Gastroesophageal sphincter (tissue), 4 donors: Measurements from ENCODE around the gene NAV2. TPM values are rescaled to one million over a fixed set of nuclear protein-coding genes. Genes with fewer than 3 reads are reported as not detected.
A peak's percentile ranks its signal among the peaks of the same experiment; 100 is the strongest.

ENCODE experiments used
- ATAC-seq: fragments of 150-250 bp; one replicate; pipeline ENCODE4 v1.9.1; 2016; ENCODE audit warnings: mild to moderate bottlenecking, moderate library complexity
- H3K27ac ChIP-seq, 4 donors: fragments of 200-600 bp; sonication (generic) in 3 of 4; 1 replicate in 3 of 4; 2 replicates in 1 of 4; pipeline ENCODE4 v1.5.1; 2016 to 2019
- H3K27me3 ChIP-seq: fragments of 200-600 bp; sonication (generic); one replicate; pipeline ENCODE4 v1.5.1; 2019
- H3K36me3 ChIP-seq, 2 donors: fragments of 200-600 bp; sonication (generic); one replicate each; pipeline ENCODE4 v1.5.1; 2019; ENCODE audit warnings: control low read depth in 1 of 2
- H3K4me1 ChIP-seq, 3 donors: fragments of 200-600 bp; sonication (generic); 1 replicate in 2 of 3; 2 replicates in 1 of 3; pipeline ENCODE4 v1.5.1; 2016 to 2019; ENCODE audit warnings: control low read depth in 2 of 3
- H3K4me3 ChIP-seq, 2 donors: fragments of 200-600 bp; sonication (generic); one replicate each; pipeline ENCODE4 v1.5.1; 2019; ENCODE audit warnings: mild to moderate bottlenecking in 1 of 2, moderate library complexity in 1 of 2
- H3K9me3 ChIP-seq, 3 donors: fragments of 200-600 bp; sonication (generic); one replicate each; pipeline ENCODE4 v1.5.1; 2017 to 2019; ENCODE audit warnings: control low read depth in 2 of 3
- EP300 ChIP-seq: sonication (generic); formaldehyde crosslinking; IDR thresholded peaks from one replicate; pipeline ENCODE4 v1.6.1; 2017; ENCODE audit warnings: antibody characterized with exemption, mild to moderate bottlenecking
- POLR2A ChIP-seq, 2 donors: fragments of 450-650 bp; IDR thresholded peaks; one replicate each; pipeline ENCODE4 v1.6.1; 2017; ENCODE audit warnings: antibody characterized with exemption in 2 of 2, mild to moderate bottlenecking in 2 of 2, moderate library complexity in 1 of 2
- POLR2AphosphoS5 ChIP-seq: sonication (generic); formaldehyde crosslinking; IDR thresholded peaks from one replicate; pipeline ENCODE4 v1.6.1; 2017; ENCODE audit warnings: antibody characterized with exemption
- WGBS, 2 donors: methylation state at CpG; one replicate each; pipeline ENCODE4 v1.1.5; 2018; ENCODE audit warnings: low coverage in 1 of 2; 5-methylcytosine and 5-hydroxymethylcytosine counted together
- total RNA-seq, 4 donors: library from RNA; depleted of rRNA; stranded (reverse); fragments of >200 nt; gene quantifications; one replicate each; pipeline ENCODE4 v1.1.0, GENCODE V29; 2016
- TF ChIP-seq, protein P1 (sequence below), 4 experiments: fragments of 200-600 bp in 2 of 4; fragments of 450-650 bp in 2 of 4; sonication (generic) in 1 of 4; IDR thresholded peaks; one replicate each; pipeline ENCODE4 v1.5.1; 2017 to 2019; ENCODE audit warnings: antibody characterized with exemption in 4 of 4, mild to moderate bottlenecking in 2 of 4, moderate library complexity in 2 of 4

The NAV2 gene
- total RNA-seq, 4 donors from 2014 or later: 19.5 to 57.1 (median 43.4) TPM

DNA sequence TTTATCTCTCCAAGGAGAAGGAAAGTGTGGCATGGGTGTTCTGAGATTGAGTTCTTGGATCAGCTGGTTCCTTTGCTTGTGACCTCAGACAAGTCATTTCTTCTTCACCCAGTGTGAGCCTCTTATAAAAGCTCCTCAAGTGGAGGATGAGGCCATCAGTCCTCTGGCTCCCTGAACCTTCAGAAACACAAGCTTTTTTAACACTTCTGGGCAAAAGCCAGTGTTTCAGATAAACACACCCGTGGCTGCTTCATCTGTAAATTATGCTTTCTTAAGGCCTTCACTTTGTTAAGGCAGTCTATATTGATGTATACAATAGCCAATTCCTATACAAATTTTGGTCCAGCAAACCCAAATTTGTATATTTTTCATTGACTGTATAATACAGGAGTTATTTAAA is 267.8 kb downstream of the NAV2 start:
- H3K27me3 ChIP-seq: no peaks in the 10 kb centered on the region
- peak overlapping the region; percentile 44 to 76 (median 64) for H3K27ac ChIP-seq
- ATAC-seq: no peak
- H3K4me3 ChIP-seq: no peak overlapping the region
- H3K36me3 ChIP-seq: peaks cover 0 to 25% of the 10 kb centered on the region in 2 donors
- H3K9me3 ChIP-seq: no peaks in the 10 kb centered on the region
- H3K4me1 ChIP-seq: peaks cover 7 to 69% (median 29%) of the 10 kb centered on the region in 3 donors
- TF ChIP-seq POLR2AphosphoS5 (no peak), EP300 (no peak), POLR2A (IDR thresholded peaks at IDR 0.05) (no peak)
- TF ChIP-seq, protein P1, sequence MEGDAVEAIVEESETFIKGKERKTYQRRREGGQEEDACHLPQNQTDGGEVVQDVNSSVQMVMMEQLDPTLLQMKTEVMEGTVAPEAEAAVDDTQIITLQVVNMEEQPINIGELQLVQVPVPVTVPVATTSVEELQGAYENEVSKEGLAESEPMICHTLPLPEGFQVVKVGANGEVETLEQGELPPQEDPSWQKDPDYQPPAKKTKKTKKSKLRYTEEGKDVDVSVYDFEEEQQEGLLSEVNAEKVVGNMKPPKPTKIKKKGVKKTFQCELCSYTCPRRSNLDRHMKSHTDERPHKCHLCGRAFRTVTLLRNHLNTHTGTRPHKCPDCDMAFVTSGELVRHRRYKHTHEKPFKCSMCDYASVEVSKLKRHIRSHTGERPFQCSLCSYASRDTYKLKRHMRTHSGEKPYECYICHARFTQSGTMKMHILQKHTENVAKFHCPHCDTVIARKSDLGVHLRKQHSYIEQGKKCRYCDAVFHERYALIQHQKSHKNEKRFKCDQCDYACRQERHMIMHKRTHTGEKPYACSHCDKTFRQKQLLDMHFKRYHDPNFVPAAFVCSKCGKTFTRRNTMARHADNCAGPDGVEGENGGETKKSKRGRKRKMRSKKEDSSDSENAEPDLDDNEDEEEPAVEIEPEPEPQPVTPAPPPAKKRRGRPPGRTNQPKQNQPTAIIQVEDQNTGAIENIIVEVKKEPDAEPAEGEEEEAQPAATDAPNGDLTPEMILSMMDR (IDR thresholded peaks at IDR 0.05): no peak
- whole genome bisulfite sequencing, 2 donors: 0 to 7% methylated on average over 1 of the region's 1 CpG

DNA sequence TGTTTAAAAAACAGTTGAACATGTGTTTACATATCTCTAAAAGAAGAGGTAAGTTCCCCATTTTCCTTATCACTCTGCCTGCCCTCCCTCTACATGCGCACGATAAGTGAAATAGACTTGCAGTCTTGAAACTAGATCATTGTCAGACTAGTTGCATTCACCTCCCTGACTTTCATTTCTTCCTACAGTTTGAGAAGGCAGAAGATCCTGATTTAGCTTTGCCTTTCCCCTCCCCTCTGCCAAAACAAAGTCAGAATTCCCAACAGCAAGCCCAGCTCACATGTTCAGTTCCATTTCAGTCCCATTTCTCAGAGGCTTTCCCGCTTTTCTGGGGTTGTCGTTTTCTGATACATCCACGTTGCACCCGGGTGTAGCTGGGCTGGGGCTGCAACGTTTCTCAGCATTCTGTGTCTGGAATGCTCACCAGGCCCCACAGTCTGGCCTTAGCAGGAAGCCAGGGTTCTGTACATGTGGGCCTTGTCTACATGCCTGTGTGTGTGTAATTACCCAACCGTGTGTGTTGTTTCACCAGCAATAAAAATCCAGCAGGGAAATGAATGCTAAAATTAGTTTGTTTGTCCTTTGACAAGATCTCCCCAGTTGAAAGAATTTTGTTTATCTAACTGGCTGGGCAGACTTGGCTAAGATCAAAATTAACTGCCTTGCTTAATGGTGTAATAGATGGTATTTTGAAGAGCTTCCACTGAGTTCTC is 268.5 kb downstream of the NAV2 start:
- Histone ChIP-seq H3K36me3 (peaks cover 0 to 28% of the 10 kb centered on the region in 2 donors), H3K4me1 (peaks cover 7 to 69% (median 29%) of the 10 kb centered on the region in 3 donors), H3K4me3 (no peak overlapping the region), H3K27me3 (no peaks in the 10 kb centered on the region), H3K27ac (peak overlapping the region; percentile 44 to 76 (median 64)), H3K9me3 (no peaks in the 10 kb centered on the region)
- ATAC-seq: peak; percentile 72
- TF ChIP-seq POLR2A (IDR thresholded peaks at IDR 0.05) (no peak), POLR2AphosphoS5 (peak; percentile 82)
- 38 to 45% methylated on average over 4 to 8 of the region's 8 CpGs for WGBS, 2 donors

DNA sequence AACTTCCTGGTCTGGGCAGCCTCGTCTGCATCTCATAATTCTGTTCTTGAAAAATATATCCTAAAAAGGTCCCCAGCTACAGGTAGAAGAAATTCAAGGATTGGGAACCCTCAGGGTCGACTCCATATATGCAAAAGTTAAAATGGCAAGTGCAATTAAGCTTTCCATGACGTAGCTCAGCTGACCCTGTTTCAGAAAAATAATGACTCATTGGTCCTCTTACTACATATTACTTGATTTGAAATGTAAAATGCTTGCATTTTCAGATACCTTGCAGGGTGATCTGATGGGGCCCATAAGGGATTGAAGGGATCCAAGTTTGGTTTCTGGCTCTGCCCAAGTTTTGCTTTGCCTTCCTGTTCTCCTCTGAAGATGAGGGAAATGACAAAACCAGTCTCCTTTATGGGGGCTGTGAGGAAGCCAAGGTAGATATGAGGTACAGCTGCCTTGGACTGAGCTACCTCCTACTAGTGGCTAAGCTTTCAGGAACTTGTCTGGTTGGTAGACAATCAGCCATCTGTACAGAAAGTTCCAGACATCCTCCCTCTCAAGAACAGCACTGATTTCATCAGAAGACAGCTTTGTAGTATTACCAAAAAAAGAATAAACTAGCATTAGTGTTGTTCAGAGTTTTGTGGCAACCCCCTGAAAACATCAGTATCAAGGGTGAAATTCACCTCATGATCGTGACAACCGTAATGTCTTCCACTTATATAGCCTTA is 270.3 kb downstream of the NAV2 start:
- Histone ChIP-seq H3K9me3 (no peaks in the 10 kb centered on the region), H3K27ac (peak overlapping the region; percentile 10 to 72 (median 56)), H3K27me3 (no peaks in the 10 kb centered on the region), H3K36me3 (peaks cover 0 to 21% of the 10 kb centered on the region in 2 donors), H3K4me3 (no peak overlapping the region), H3K4me1 (peaks cover 13 to 85% (median 30%) of the 10 kb centered on the region in 3 donors)
- TF ChIP-seq POLR2A (IDR thresholded peaks at IDR 0.05): no peak
- peak; percentile 26 for TF ChIP-seq POLR2AphosphoS5
- TF ChIP-seq, protein P1 (IDR thresholded peaks at IDR 0.05): no peak
- TF ChIP-seq EP300: no peak
- no peak for ATAC-seq
- WGBS, 2 donors: 65 to 75% methylated on average over 5 of the region's 5 CpGs

DNA sequence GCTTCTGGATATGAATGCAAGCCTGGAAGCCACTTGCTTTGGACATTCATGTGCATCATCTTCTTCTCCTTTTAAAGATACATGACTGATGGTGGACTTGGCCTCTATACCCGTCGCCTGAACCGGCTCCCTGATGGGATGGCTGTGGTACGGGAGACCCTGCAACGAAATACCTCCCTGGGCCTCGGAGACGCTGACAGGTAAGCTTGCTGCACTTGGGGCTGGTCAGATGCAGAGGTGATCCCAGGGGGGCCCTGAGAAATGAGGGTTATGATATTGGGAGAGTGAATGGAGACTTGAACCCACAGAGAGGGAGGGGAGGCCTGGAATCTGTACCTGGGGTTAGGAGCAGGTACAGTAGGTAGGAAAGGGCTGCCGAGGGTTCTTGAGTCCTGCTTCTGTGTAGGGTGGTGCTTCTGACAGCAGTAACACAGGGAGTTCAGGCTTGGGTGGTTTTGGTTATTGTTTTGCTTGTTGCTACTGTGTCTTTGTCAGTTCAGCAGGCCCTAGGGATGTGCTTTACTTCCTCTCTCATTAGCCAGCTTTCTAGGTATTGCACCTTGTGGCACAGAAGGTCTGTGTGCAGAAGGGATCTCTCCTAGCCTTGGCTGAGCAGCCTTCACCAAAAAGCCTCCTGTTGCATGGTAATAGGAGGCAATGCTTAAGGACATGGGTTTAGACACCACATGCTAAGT is 271.6 kb downstream of the NAV2 start:
- Histone ChIP-seq H3K9me3 (no peaks in the 10 kb centered on the region), H3K27me3 (no peaks in the 10 kb centered on the region), H3K4me3 (no peak overlapping the region), H3K27ac (peak overlapping the region in 3 of 4 donors; percentile 46 to 72 (median 65)), H3K4me1 (peaks cover 16 to 85% (median 34%) of the 10 kb centered on the region in 3 donors), H3K36me3 (peaks cover 0 to 21% of the 10 kb centered on the region in 2 donors)
- no peak for ATAC-seq
- 80% methylated on average over 1 of the region's 8 CpGs; no CpG with 5 or more reads in 1 of the 2 donors for WGBS, 2 donors
- TF ChIP-seq POLR2A (IDR thresholded peaks at IDR 0.05): no peak
- TF ChIP-seq, protein P1 (IDR thresholded peaks at IDR 0.05): no peak
- TF ChIP-seq POLR2AphosphoS5: no peak
- TF ChIP-seq EP300: no peak

DNA sequence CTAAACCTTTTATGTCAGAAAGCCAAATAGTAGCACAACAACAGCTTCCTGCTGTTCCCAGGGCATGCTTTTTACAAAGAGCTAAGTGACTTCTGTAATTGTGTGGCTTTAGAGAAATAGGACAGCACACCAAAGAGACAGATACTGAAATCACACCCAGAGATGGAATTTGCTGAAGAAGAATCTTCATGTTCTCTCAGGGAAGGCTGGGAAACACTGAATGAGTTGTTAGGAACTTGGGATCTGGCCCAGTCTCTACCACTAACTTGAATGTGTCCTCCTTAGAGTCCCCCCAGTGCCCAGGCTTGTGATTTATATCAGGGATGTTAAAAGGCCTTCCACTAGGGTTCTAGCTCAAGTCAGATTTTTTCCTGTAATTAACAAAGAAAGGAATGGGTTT is 272.5 kb downstream of the NAV2 start:
- Histone ChIP-seq H3K9me3 (no peaks in the 10 kb centered on the region), H3K4me1 (peaks cover 13 to 78% (median 25%) of the 10 kb centered on the region in 3 donors), H3K4me3 (no peak overlapping the region), H3K27me3 (no peaks in the 10 kb centered on the region), H3K27ac (peak overlapping the region in 3 of 4 donors; percentile 46 to 72 (median 65)), H3K36me3 (peaks cover 0 to 27% of the 10 kb centered on the region in 2 donors)
- no peak for ATAC-seq
- TF ChIP-seq, protein P1 (IDR thresholded peaks at IDR 0.05): no peak
- TF ChIP-seq EP300: no peak
- TF ChIP-seq POLR2A (IDR thresholded peaks at IDR 0.05): no peak
- no peak for TF ChIP-seq POLR2AphosphoS5
